Cardiac fibroblast (primary cell): ENCODE data around the gene HIGD1A.

Experiments
- DNase-seq, 2 donors: peaks; one replicate each; pipeline versions ENCODE4 v3.0.0 to v3.0.0-alpha.2; 2010; ENCODE audit warnings: low read depth in 2 of 2
- H3K4me3 ChIP-seq, 2 donors: replicated peaks in 1 of 2; 1 replicate in 1 of 2; 2 replicates in 1 of 2; pipeline ENCODE4 v1.5.1; 2011; ENCODE audit warnings: low read depth in 2 of 2, low read length in 2 of 2, mild to moderate bottlenecking in 2 of 2, moderate library complexity in 1 of 2
- CTCF ChIP-seq: IDR thresholded peaks from one replicate; pipeline ENCODE4 v1.5.1; 2011; ENCODE audit warnings: low read depth, mild to moderate bottlenecking, low read length, inconsistent platforms

Gene HIGD1A

GRCh38 chr3:42773409-42773751 is 30.9 kb downstream of the HIGD1A start:
- peak overlapping the region; percentile 43 to 48 for H3K4me3 ChIP-seq
- TF ChIP-seq CTCF, result no peak
- no peak for DNase-seq

DNA sequence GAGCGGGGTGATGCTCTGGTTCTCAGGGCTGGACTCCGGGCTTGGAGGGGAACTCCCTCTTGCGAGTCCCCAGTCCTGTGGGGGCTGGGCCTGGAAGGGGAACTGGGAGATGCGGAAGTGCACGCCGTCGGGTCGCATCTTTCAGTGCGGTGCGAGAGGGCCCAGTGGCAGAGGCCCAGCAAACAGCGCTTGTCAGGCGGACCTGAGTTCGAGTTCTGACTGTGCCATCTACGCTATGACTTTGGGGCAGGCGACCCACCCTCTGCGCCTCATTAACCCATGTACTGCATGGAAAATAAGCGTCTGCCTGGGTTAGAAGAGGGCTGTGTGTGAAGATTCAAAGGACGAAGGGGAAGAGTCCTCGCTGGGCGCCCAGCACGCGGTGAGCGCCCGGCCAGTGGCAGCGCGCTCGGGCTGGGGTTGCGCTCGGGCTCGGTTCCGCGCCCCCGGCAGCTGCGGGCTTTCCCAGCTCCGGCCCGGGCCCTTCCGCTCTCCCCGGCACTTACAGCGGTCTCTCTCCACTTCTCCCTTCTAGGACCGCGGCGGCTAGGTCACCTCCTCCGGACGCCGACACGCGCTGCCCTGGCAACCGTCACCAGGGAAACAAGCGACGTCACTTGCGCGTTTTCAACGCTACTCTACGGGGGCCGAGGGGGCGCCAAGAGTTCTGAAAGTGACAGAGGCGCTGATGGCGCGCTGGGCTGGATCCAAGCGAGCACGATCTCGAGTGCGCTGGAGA is 31.5 kb downstream of the HIGD1A start, which contains the start of gene CCDC13:
TSS of gene CCDC13 (minus strand) at position 584 of the 739 bp plus-strand sequence. CDS start 14,908 bp downstream, outside the sequence.
- peak; percentile 93 to 94 for DNase-seq
- no peak for TF ChIP-seq CTCF

GRCh38 chr3:42771271-42771670 is 33.0 kb downstream of the HIGD1A start:
- no peak for TF ChIP-seq CTCF
- no peak overlapping the region for H3K4me3 ChIP-seq
- DNase-seq, result no peak

More for the DNA sequence above, 31.5 kb downstream of the HIGD1A start, which contains the start of gene CCDC13:
- H3K4me3 ChIP-seq, result peak within 1 kb of the TSS; percentile 43 to 48

- TF ChIP-seq CTCF, result no peak
- no peak overlapping the region for H3K4me3 ChIP-seq
- no peak for DNase-seq
These were observed 34.7 kb downstream of the HIGD1A start for GRCh38 chr3:42769477-42770131.

DNA sequence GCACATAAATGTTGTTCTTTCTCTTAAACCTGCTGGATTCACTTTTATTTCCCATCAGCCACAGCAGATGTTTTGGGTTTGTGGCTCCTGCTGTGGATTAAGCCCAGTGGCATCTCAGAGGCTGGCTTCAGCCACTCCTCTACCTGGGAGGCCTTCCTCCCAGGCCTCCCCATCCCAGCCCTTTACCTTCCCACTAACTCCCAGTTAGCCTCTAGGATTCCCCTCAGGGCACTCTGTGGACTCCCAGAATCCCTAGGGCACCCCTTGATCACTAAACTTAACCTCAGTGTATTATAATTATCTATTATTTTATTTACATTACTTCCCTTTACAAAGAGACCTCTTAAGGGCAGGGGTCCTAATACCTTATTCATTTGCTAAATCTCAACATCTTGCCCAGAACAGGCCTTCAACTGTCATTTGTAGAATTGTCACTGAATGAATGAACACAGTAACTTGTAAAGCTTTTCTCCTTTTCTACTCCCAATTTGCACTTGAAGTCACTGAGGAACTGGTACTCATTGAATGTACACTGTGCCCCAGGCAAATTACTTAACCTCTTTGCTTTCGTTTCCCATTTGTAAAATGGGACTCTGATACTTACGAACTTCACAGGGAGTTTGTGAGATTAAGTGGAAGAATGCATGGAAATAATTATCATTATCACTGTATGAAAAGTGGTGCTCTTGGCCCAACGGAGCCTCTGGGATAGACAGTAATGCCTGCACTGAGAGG is 39.6 kb downstream of the HIGD1A start:
- H3K4me3 ChIP-seq, result no peak overlapping the region
- no peak for DNase-seq
- no peak for TF ChIP-seq CTCF

GRCh38 chr3:42764115-42764514 is 40.2 kb downstream of the HIGD1A start:
- no peak overlapping the region for H3K4me3 ChIP-seq
- no peak for DNase-seq
- no peak for TF ChIP-seq CTCF
